ENCODE data around the gene CELA2A. TPM values are rescaled to one million over a fixed set of nuclear protein-coding genes. Genes with fewer than 3 reads are reported as not detected.
A peak's percentile ranks its signal among the peaks of the same experiment; 100 is the strongest.

CELA2A gene
- not detected in 2 replicates for total RNA-seq (ENCODE audit: low replicate concordance)

DNA sequence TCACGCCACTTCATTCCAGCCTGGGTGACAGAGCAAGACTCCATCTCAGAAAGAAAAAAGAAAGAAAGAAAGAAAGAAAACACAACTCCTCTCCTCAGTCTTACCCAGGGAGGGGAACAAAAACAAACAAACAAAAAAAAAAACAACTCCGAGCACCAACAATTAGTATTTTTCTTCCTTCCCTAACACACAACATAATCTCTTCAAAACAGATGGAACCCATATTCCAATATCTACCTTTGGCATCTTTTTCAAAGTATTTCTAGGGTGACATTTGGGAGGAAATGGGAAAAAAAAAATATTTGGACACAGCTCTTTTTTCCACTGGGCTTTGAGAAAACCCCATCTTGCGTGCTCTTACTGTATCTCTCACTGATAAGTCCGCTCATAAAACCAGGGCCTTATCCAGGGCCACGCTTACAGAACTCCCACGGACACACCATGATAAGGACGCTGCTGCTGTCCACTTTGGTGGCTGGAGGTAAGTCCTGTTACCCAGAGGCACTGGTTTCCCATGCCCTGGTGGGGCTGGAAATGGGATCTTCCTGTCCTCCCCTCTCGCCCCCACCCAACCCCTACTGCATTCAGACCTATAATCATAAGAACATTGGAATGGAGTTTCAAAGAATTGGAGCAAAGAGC lies at the start of gene CELA2A:
Gene CELA2A (plus strand): TSS at position 420 of the 642 bp plus-strand sequence. CDS start 22 bp downstream, at position 442.
- H3K4me3 ChIP-seq (ENCODE audit: low read depth, low read length), result no peak within 1 kb of the TSS
- no peak for DNase-seq (ENCODE audit: low read depth)
- TF ChIP-seq CTCF (IDR thresholded peaks at IDR 0.05; ENCODE audit: insufficient read depth, low read length), result no peak

DNA sequence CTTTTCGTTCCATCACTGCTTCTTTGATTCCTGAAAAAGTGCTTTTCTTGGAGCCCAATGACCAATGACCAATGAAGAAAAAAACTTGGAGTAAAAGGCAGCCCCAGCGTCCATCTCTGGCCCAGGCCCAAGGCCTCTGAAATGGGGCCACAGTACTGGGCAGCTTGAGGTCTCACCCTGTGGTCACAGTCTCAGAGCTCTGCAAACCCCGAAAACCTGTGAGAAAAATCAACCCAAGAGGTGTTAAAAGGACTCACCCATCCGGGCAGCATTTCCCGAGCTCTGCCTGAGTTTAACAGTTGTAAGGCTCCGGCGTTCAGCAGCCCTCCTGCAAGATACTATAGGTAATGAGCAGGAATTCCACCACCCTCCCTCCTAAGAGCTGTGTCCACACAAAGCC lies 49.0 kb upstream of the CELA2A start:
- no peak for TF ChIP-seq CTCF (IDR thresholded peaks at IDR 0.05; ENCODE audit: insufficient read depth, low read length)
- peak overlapping the region; percentile 10 for H3K4me3 ChIP-seq (ENCODE audit: low read depth, low read length)
- DNase-seq (ENCODE audit: low read depth), result no peak

GRCh38 chr1:15408890-15409387 lies 47.6 kb upstream of the CELA2A start:
- peak overlapping the region; percentile 84 for H3K4me3 ChIP-seq (ENCODE audit: low read depth, low read length)
- no peak for TF ChIP-seq CTCF (IDR thresholded peaks at IDR 0.05; ENCODE audit: insufficient read depth, low read length)
- DNase-seq (ENCODE audit: low read depth), result no peak

GRCh38 chr1:15409388-15410222 lies 46.9 kb upstream of the CELA2A start, which contains the start of gene EFHD2:
TSS of gene EFHD2 (plus strand) at chr1:15409888. CDS start at chr1:15409972, 84 bp downstream.
- DNase-seq (ENCODE audit: low read depth), result peak; percentile 41
- TF ChIP-seq CTCF (IDR thresholded peaks at IDR 0.05; ENCODE audit: insufficient read depth, low read length), result no peak
- peak within 1 kb of the TSS; percentile 84 for H3K4me3 ChIP-seq (ENCODE audit: low read depth, low read length)

DNA sequence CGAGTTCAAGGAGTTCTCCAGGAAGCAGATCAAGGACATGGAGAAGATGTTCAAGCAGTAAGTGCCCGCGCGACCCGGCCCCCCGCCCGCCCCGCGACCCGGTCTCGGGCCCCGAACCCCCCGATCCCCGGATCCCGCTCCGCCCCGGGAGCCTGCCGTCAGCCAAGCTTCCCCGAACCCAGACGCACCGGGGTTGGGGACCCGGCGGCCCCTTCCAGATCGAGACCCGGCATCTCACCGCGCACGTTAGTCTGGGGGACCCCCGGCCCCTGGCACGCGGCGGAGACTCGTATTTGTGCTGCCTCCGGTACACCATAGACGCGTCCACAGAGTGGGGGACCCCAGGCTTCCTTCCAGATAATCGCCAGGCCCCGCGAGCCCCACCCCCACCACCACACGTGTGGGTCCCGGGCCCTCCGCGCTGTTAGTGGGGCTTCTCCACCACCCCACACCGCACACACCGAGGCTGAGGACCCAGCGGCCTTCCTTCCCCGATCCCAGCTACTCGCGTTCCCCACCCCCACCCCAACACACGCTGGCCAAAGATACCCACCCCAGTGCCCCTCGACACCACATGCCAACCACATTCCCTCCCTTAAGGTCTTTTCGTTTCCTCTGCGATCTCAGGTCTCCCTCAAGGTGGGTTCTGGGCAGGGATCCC lies 46.2 kb upstream of the CELA2A start:
- TF ChIP-seq CTCF (IDR thresholded peaks at IDR 0.05; ENCODE audit: insufficient read depth, low read length), result no peak
- peak overlapping the region; percentile 84 for H3K4me3 ChIP-seq (ENCODE audit: low read depth, low read length)
- DNase-seq (ENCODE audit: low read depth), result no peak

DNA sequence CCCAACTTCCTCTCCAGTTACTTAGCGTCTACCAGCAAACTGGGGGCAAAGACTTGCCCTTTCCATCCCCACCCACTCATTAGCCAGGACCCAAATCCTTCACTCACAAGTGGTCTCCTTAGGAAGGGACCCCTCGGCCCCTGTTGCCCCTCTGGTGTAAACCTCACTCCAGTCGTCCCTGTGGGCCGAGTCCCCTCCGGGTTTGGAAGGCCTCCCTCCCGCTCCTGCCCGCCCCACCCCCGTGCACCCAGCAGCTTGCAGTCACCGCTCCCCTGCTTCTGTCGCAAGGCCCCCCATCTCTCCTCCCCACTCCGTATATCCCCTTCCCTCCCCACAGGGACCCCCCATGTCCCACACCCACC lies 45.7 kb upstream of the CELA2A start:
- H3K4me3 ChIP-seq (ENCODE audit: low read depth, low read length), result peak overlapping the region; percentile 84
- TF ChIP-seq CTCF (IDR thresholded peaks at IDR 0.05; ENCODE audit: insufficient read depth, low read length), result no peak
- no peak for DNase-seq (ENCODE audit: low read depth)
